SK-N-SH treated with all-trans-retinoic acid at 6 μM for 48 hours (cell line): ENCODE measurements around the gene SEPTIN7.

Experiments
- ATAC-seq: fragments of 200-7000 bp; cut with Tn5 transposase; 3 replicates; pipeline ENCODE4 v1.9.1; 2020; ENCODE audit warnings: mild to moderate bottlenecking, moderate library complexity
- ARNTL ChIP-seq: fragments of 450-650 bp; formaldehyde crosslinking; IDR thresholded peaks from 2 replicates; pipeline ENCODE4 v1.5.0; 2020; ENCODE audit warnings: low read depth, mild to moderate bottlenecking, moderate library complexity, borderline replicate concordance
- BACH2 ChIP-seq: fragments of 250-450 bp; sonication (Bioruptor Pico); IDR thresholded peaks from 2 replicates; pipeline ENCODE4 v1.9.0; 2021; ENCODE audit warnings: mild to moderate bottlenecking, borderline replicate concordance
- CSDC2 ChIP-seq: fragments of 250-450 bp; sonication (Bioruptor Pico); IDR thresholded peaks from 2 replicates; pipeline ENCODE4 v1.5.0; 2020; ENCODE audit warnings: mild to moderate bottlenecking, moderate library complexity
- CSRNP3 ChIP-seq: fragments of 250-450 bp; sonication (Bioruptor Pico); IDR thresholded peaks from 2 replicates; pipeline ENCODE4 v1.5.1; 2021; ENCODE audit warnings: mild to moderate bottlenecking, moderate library complexity
- ESRRG ChIP-seq: fragments of 250-450 bp; sonication (Bioruptor Pico); IDR thresholded peaks from 2 replicates; pipeline ENCODE4 v1.6.1; 2021; ENCODE audit warnings: mild to moderate bottlenecking
- GLIS3 ChIP-seq: fragments of 250-450 bp; sonication (Bioruptor Pico); IDR thresholded peaks from 2 replicates; pipeline ENCODE4 v1.5.0; 2020; ENCODE audit warnings: mild to moderate bottlenecking, moderate library complexity
- ISL1 ChIP-seq: fragments of 250-450 bp; sonication (Bioruptor Pico); IDR thresholded peaks from 2 replicates; pipeline ENCODE4 v2.1.2; 2022; ENCODE audit warnings: mild to moderate bottlenecking, moderate library complexity
- OSR1 ChIP-seq: fragments of 250-450 bp; sonication (Bioruptor Pico); IDR thresholded peaks from 2 replicates; pipeline ENCODE4 v1.8.0; 2022; ENCODE audit warnings: moderate library complexity, mild to moderate bottlenecking, inconsistent platforms
- POU6F1 ChIP-seq: fragments of 250-450 bp; sonication (Bioruptor Pico); IDR thresholded peaks from 2 replicates; pipeline ENCODE4 v1.8.0; 2021; ENCODE audit warnings: low read depth, mild to moderate bottlenecking, moderate library complexity, borderline replicate concordance
- RARB ChIP-seq: fragments of 250-450 bp; sonication (Bioruptor Pico); IDR thresholded peaks from 2 replicates; pipeline ENCODE4 v1.8.0; 2021; ENCODE audit warnings: mild to moderate bottlenecking, moderate library complexity
- TCF4 ChIP-seq: fragments of 250-450 bp; sonication (Bioruptor Pico); IDR thresholded peaks from 2 replicates; pipeline ENCODE4 v1.8.0; 2021; ENCODE audit warnings: mild to moderate bottlenecking, moderate library complexity, borderline replicate concordance
- TSHZ2 ChIP-seq: fragments of 250-450 bp; sonication (Bioruptor Pico); IDR thresholded peaks from 2 replicates; pipeline ENCODE4 v1.5.0; 2020; ENCODE audit warnings: mild to moderate bottlenecking, moderate library complexity
- ZC3H10 ChIP-seq: fragments of 250-450 bp; sonication (Bioruptor Pico); IDR thresholded peaks from 2 replicates; pipeline ENCODE4 v1.5.1; 2021; ENCODE audit warnings: mild to moderate bottlenecking, moderate library complexity
- ZFP3 ChIP-seq: fragments of 250-450 bp; sonication (Bioruptor Pico); IDR thresholded peaks from 2 replicates; pipeline ENCODE4 v1.5.0; 2020; ENCODE audit warnings: mild to moderate bottlenecking, moderate library complexity
- ZFP30 ChIP-seq: fragments of 450-650 bp; formaldehyde crosslinking; IDR thresholded peaks from 2 replicates; pipeline ENCODE4 v1.5.0; 2022; ENCODE audit warnings: mild to moderate bottlenecking, moderate library complexity
- ZNF565 ChIP-seq: fragments of 450-650 bp; formaldehyde crosslinking; conservative IDR thresholded peaks from 2 replicates; pipeline ENCODE4 v1.5.0; 2020; ENCODE audit warnings: low read depth, mild to moderate bottlenecking, moderate library complexity
- ZNF70 ChIP-seq: fragments of 450-650 bp; formaldehyde crosslinking; IDR thresholded peaks from 2 replicates; pipeline ENCODE4 v1.5.0; 2020; ENCODE audit warnings: mild to moderate bottlenecking, moderate library complexity
- ZNF8 ChIP-seq: fragments of 450-650 bp; formaldehyde crosslinking; IDR thresholded peaks from 2 replicates; pipeline ENCODE4 v1.5.0; 2020; ENCODE audit warnings: mild to moderate bottlenecking, moderate library complexity
- TF ChIP-seq, protein P1 (sequence below): fragments of 250-450 bp; sonication (Bioruptor Pico); IDR thresholded peaks from 2 replicates; pipeline ENCODE4 v1.8.0; 2020; ENCODE audit warnings: mild to moderate bottlenecking, moderate library complexity, borderline replicate concordance
- TF ChIP-seq, protein P2 (sequence below): fragments of 250-450 bp; sonication (Bioruptor Pico); IDR thresholded peaks from 2 replicates; pipeline ENCODE4 v1.5.1; 2020; ENCODE audit warnings: low read depth, mild to moderate bottlenecking, moderate library complexity

The SEPTIN7 gene

GRCh38 chr7:35780070-35780469 lies 20.8 kb upstream of the SEPTIN7 start:
- TF ChIP-seq BACH2 (CRISPR knock-in tag), result no peak
- TF ChIP-seq TCF4 (CRISPR knock-in tag), result no peak
- no peak for TF ChIP-seq ESRRG
- no peak for TF ChIP-seq ZFP3 (CRISPR knock-in tag)
- TF ChIP-seq TSHZ2 (CRISPR knock-in tag), result no peak
- TF ChIP-seq OSR1 (CRISPR knock-in tag), result no peak
- no peak for TF ChIP-seq ZNF565 (CRISPR knock-in tag)
- TF ChIP-seq ZNF8 (CRISPR knock-in tag), result no peak
- TF ChIP-seq ISL1 (CRISPR knock-in tag), result no peak
- no peak for TF ChIP-seq ZC3H10 (CRISPR knock-in tag)
- TF ChIP-seq ZNF70, result no peak
- TF ChIP-seq GLIS3 (CRISPR knock-in tag), result no peak
- ATAC-seq, result no peak

- no peak for ATAC-seq
- TF ChIP-seq, protein P1, sequence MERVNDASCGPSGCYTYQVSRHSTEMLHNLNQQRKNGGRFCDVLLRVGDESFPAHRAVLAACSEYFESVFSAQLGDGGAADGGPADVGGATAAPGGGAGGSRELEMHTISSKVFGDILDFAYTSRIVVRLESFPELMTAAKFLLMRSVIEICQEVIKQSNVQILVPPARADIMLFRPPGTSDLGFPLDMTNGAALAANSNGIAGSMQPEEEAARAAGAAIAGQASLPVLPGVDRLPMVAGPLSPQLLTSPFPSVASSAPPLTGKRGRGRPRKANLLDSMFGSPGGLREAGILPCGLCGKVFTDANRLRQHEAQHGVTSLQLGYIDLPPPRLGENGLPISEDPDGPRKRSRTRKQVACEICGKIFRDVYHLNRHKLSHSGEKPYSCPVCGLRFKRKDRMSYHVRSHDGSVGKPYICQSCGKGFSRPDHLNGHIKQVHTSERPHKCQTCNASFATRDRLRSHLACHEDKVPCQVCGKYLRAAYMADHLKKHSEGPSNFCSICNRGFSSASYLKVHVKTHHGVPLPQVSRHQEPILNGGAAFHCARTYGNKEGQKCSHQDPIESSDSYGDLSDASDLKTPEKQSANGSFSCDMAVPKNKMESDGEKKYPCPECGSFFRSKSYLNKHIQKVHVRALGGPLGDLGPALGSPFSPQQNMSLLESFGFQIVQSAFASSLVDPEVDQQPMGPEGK (CRISPR knock-in tag), result no peak
- TF ChIP-seq, protein P2, sequence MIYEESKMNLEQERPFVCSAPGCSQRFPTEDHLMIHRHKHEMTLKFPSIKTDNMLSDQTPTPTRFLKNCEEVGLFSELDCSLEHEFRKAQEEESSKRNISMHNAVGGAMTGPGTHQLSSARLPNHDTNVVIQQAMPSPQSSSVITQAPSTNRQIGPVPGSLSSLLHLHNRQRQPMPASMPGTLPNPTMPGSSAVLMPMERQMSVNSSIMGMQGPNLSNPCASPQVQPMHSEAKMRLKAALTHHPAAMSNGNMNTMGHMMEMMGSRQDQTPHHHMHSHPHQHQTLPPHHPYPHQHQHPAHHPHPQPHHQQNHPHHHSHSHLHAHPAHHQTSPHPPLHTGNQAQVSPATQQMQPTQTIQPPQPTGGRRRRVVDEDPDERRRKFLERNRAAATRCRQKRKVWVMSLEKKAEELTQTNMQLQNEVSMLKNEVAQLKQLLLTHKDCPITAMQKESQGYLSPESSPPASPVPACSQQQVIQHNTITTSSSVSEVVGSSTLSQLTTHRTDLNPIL (CRISPR knock-in tag), result no peak
- TF ChIP-seq ESRRG (no peak), POU6F1 (no peak), CSRNP3 (CRISPR knock-in tag) (no peak), TCF4 (CRISPR knock-in tag) (no peak), ZNF70 (no peak), ARNTL (CRISPR knock-in tag) (no peak), GLIS3 (CRISPR knock-in tag) (no peak)
Measured at GRCh38 chr7:35781200-35781701, 19.6 kb upstream of the SEPTIN7 start.

GRCh38 chr7:35781767-35782515 lies 18.9 kb upstream of the SEPTIN7 start:
- TF ChIP-seq RARB (CRISPR knock-in tag) (no peak), ARNTL (CRISPR knock-in tag) (no peak)
- ATAC-seq, result no peak

DNA sequence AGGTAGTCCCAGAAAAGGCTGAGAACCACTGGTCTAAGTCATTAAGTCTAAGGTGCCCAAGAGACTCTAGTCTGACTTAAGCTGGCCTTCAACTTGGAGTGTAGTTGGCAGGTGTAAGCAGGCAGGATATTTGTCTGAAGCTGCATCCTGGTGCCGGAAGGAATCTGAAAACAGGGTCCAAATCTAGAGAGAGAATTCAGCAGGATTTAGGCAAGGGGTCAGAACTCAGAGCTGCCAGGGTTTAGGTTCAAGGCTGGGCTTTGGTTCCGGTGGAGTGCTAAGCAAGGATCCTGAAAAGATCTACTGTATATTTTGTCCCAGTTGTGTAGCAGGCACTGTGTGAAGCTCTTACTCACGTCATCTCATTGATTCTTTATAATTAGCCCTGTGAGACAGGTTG lies 16.5 kb upstream of the SEPTIN7 start:
- ATAC-seq, result no peak
- TF ChIP-seq TCF4 (CRISPR knock-in tag), result no peak
- TF ChIP-seq CSDC2 (CRISPR knock-in tag), result no peak
- no peak for TF ChIP-seq TSHZ2 (CRISPR knock-in tag)
- no peak for TF ChIP-seq ZNF565 (CRISPR knock-in tag)
- no peak for TF ChIP-seq ARNTL (CRISPR knock-in tag)
- no peak for TF ChIP-seq GLIS3 (CRISPR knock-in tag)
- TF ChIP-seq OSR1 (CRISPR knock-in tag), result no peak
- TF ChIP-seq ZNF8 (CRISPR knock-in tag), result no peak
- no peak for TF ChIP-seq ZFP30 (CRISPR knock-in tag)
- TF ChIP-seq ZFP3 (CRISPR knock-in tag), result no peak
- no peak for TF ChIP-seq BACH2 (CRISPR knock-in tag)
- TF ChIP-seq, protein P2 (CRISPR knock-in tag), result no peak
